Measurements from ENCODE around the gene VARS1. TPM values are rescaled to one million over a fixed set of nuclear protein-coding genes. Genes with fewer than 3 reads are reported as not detected.

The VARS1 gene
- total RNA-seq, 1 experiment from 2014 or later = 89.8 TPM

GRCh38 chr6:31750411-31751022, 45.0 kb downstream of the VARS1 start:
- ChIA-PET POLR2A (ENCODE audit: unreplicated experiment) (no interaction called here), CTCF (no interaction called here)
- Histone ChIP-seq H3K36me3 (ENCODE audit: low read depth, low read length) (peaks cover 5% of the 10 kb centered on the region; the same call in 1 of the 2 replicates), H3K27ac (ENCODE audit: low read length) (no peak overlapping the region), H3K27me3 (ENCODE audit: low read length) (no peaks in the 10 kb centered on the region), H3K4me3 (ENCODE audit: low read length) (no peak overlapping the region), H3K4me2 (ENCODE audit: low read length) (no peak overlapping the region), H3F3A (ENCODE audit: low read length, unreplicated experiment) (peaks cover 6% of the 10 kb centered on the region), H4K20me1 (ENCODE audit: low read length) (no peaks in the 10 kb centered on the region), H3K4me1 (ENCODE audit: insufficient read depth, low read length) (peaks cover 24% of the 10 kb centered on the region), H3K79me2 (ENCODE audit: low read length) (no peaks in the 10 kb centered on the region), H3K9ac (ENCODE audit: low read length) (no peak overlapping the region), H3K9me3 (ENCODE audit: low read length) (no peaks in the 10 kb centered on the region), H3K9me2 (replicated peaks; ENCODE audit: low read length) (no peaks in the 10 kb centered on the region), H2AFZ (ENCODE audit: low read length) (no peak overlapping the region)
- intact Hi-C loops (cut with micrococcal nuclease) = no loop called here
- no peak for TF ChIP-seq CTCF (conservative IDR thresholded peaks at IDR 0.05; ENCODE audit: low read depth, low read length)
- TF ChIP-seq EZH2phosphoT487 (IDR thresholded peaks at IDR 0.05; ENCODE audit: borderline replicate concordance, low read length) = no peak
- TF ChIP-seq EZH2 (IDR thresholded peaks at IDR 0.05; ENCODE audit: low read length, unreplicated experiment) = no peak
- no TSS peak for BruUV-seq (replicated peaks)
- DNase-seq = no peak
- ATAC-seq = no peak

- Histone ChIP-seq H3K79me2 (ENCODE audit: low read length) (no peaks in the 10 kb centered on the region), H3K9ac (ENCODE audit: low read length) (no peak overlapping the region), H3K27me3 (ENCODE audit: low read length) (no peaks in the 10 kb centered on the region), H3K9me3 (ENCODE audit: low read length) (no peaks in the 10 kb centered on the region), H3K36me3 (ENCODE audit: low read depth, low read length) (peaks cover 5% of the 10 kb centered on the region; the same call in 1 of the 2 replicates), H3K4me2 (ENCODE audit: low read length) (no peak overlapping the region), H3K9me2 (replicated peaks; ENCODE audit: low read length) (no peaks in the 10 kb centered on the region), H3K4me3 (ENCODE audit: low read length) (no peak overlapping the region), H3F3A (ENCODE audit: low read length, unreplicated experiment) (peaks cover 6% of the 10 kb centered on the region), H3K27ac (ENCODE audit: low read length) (no peak overlapping the region), H2AFZ (ENCODE audit: low read length) (no peak overlapping the region), H4K20me1 (ENCODE audit: low read length) (no peaks in the 10 kb centered on the region), H3K4me1 (ENCODE audit: insufficient read depth, low read length) (peaks cover 24% of the 10 kb centered on the region)
- TF ChIP-seq EZH2 (IDR thresholded peaks at IDR 0.05; ENCODE audit: low read length, unreplicated experiment) (no peak), EZH2phosphoT487 (IDR thresholded peaks at IDR 0.05; ENCODE audit: borderline replicate concordance, low read length) (no peak), CTCF (conservative IDR thresholded peaks at IDR 0.05; ENCODE audit: low read depth, low read length) (no peak)
- DNase-seq = no peak
- CTCF ChIA-PET = no interaction called here
- no peak for ATAC-seq
- BruUV-seq (replicated peaks) = no TSS peak
- intact Hi-C loops (cut with micrococcal nuclease) = no loop called here
- POLR2A ChIA-PET (ENCODE audit: unreplicated experiment) = no interaction called here
Observed at GRCh38 chr6:31749301-31750036, 46.1 kb downstream of the VARS1 start.

Other genes with a start within 250 kb of the VARS1 start
- 1.1 and 1.2 TPM in 2 replicates for gene ATP6V1G2, start 249.1 kb downstream of the VARS1 start, total RNA-seq (2014; rRNA removed)
- 38.2 and 46.9 TPM in 2 replicates for gene NFKBIL1, start 248.1 kb downstream of the VARS1 start, total RNA-seq (2014; rRNA removed)
- not detected in 2 replicates for gene LTA, start 223.5 kb downstream of the VARS1 start, total RNA-seq (2014; rRNA removed)
- not detected in 2 replicates for gene TNF, start 220.2 kb downstream of the VARS1 start, total RNA-seq (2014; rRNA removed)
- 1.5 TPM in 1 of 2 replicates, not detected in the other for gene LTB, start 213.3 kb downstream of the VARS1 start, total RNA-seq (2014; rRNA removed)
- gene LST1, start 209.5 kb downstream of the VARS1 start, total RNA-seq (2014; rRNA removed) = not detected in 2 replicates
- gene NCR3, start 202.7 kb downstream of the VARS1 start, total RNA-seq (2014; rRNA removed) = 0.26 TPM in 1 of 2 replicates, not detected in the other
- not detected in 2 replicates for gene AIF1, start 180.5 kb downstream of the VARS1 start, total RNA-seq (2014; rRNA removed)
- gene PRRC2A, start 175.0 kb downstream of the VARS1 start, total RNA-seq (2014; rRNA removed) = 123 and 169 TPM in 2 replicates
- gene BAG6, start 143.1 kb downstream of the VARS1 start, total RNA-seq (2014; rRNA removed) = 320 and 365 TPM in 2 replicates
- 1.6 and 2.2 TPM in 2 replicates for gene APOM, start 139.9 kb downstream of the VARS1 start, total RNA-seq (2014; rRNA removed)
- gene C6orf47, start 135.0 kb downstream of the VARS1 start, total RNA-seq (2014; rRNA removed) = 26.3 and 33.2 TPM in 2 replicates
- 11.8 and 14.9 TPM in 2 replicates for gene GPANK1, start 130.8 kb downstream of the VARS1 start, total RNA-seq (2014; rRNA removed)
- gene CSNK2B, start 129.7 kb downstream of the VARS1 start, total RNA-seq (2014; rRNA removed) = 227 and 267 TPM in 2 replicates
- gene LY6G5B, start 125.8 kb downstream of the VARS1 start, total RNA-seq (2014; rRNA removed) = 5.0 and 5.3 TPM in 2 replicates
- gene LY6G5C, start 114.7 kb downstream of the VARS1 start, total RNA-seq (2014; rRNA removed) = 1.6 and 1.8 TPM in 2 replicates
- 52.0 and 54.0 TPM in 2 replicates for gene ABHD16A, start 92.4 kb downstream of the VARS1 start, total RNA-seq (2014; rRNA removed)
- not detected in 2 replicates for gene LY6G6F, start 88.9 kb downstream of the VARS1 start, total RNA-seq (2014; rRNA removed)
- not detected in 2 replicates for gene LY6G6D, start 80.4 kb downstream of the VARS1 start, total RNA-seq (2014; rRNA removed)
- gene LY6G6C, start 74.0 kb downstream of the VARS1 start, total RNA-seq (2014; rRNA removed) = 0.22 TPM in 1 of 2 replicates, not detected in the other
- not detected in 2 replicates for gene MPIG6B, start 72.4 kb downstream of the VARS1 start, total RNA-seq (2014; rRNA removed)
- gene DDAH2, start 66.5 kb downstream of the VARS1 start, total RNA-seq (2014; rRNA removed) = 65.5 and 71.6 TPM in 2 replicates
- 708 and 743 TPM in 2 replicates for gene CLIC1, start 59.2 kb downstream of the VARS1 start, total RNA-seq (2014; rRNA removed)
- 22.7 and 23.0 TPM in 2 replicates for gene MSH5, start 55.7 kb downstream of the VARS1 start, total RNA-seq (2014; rRNA removed)
- gene SAPCD1, start 33.1 kb downstream of the VARS1 start, total RNA-seq (2014; rRNA removed) = 4.2 and 6.0 TPM in 2 replicates
- gene VWA7, start 18.4 kb downstream of the VARS1 start, total RNA-seq (2014; rRNA removed) = 0.98 and 1.9 TPM in 2 replicates
- gene LSM2, start 11.2 kb upstream of the VARS1 start, total RNA-seq (2014; rRNA removed) = 93.7 and 143 TPM in 2 replicates
- gene HSPA1L, start 19.5 kb upstream of the VARS1 start, total RNA-seq (2014; rRNA removed) = 0.26 and 0.69 TPM in 2 replicates
- gene HSPA1A, start 19.8 kb upstream of the VARS1 start, total RNA-seq (2014; rRNA removed) = 269 and 324 TPM in 2 replicates
- 265 and 331 TPM in 2 replicates for gene HSPA1B, start 32.0 kb upstream of the VARS1 start, total RNA-seq (2014; rRNA removed)
- gene NEU1, start 67.1 kb upstream of the VARS1 start, total RNA-seq (2014; rRNA removed) = 31.7 and 33.1 TPM in 2 replicates
- gene SLC44A4, start 83.2 kb upstream of the VARS1 start, total RNA-seq (2014; rRNA removed) = 3.5 and 4.9 TPM in 2 replicates
- gene EHMT2, start 101.9 kb upstream of the VARS1 start, total RNA-seq (2014; rRNA removed) = 74.5 and 80.8 TPM in 2 replicates
- 5.4 and 8.6 TPM in 2 replicates for gene ZBTB12, start 106.3 kb upstream of the VARS1 start, total RNA-seq (2014; rRNA removed)
- 1.1 TPM in 1 of 2 replicates, not detected in the other for gene C2, start 132.0 kb upstream of the VARS1 start, total RNA-seq (2014; rRNA removed)
- 0.86 TPM in 1 of 2 replicates, not detected in the other for gene CFB, start 150.3 kb upstream of the VARS1 start, total RNA-seq (2014; rRNA removed)
- gene NELFE, start 163.2 kb upstream of the VARS1 start, total RNA-seq (2014; rRNA removed) = 132 and 142 TPM in 2 replicates
- gene SKIC2, start 163.4 kb upstream of the VARS1 start, total RNA-seq (2014; rRNA removed) = 81.9 and 95.0 TPM in 2 replicates
- gene DXO, start 176.4 kb upstream of the VARS1 start, total RNA-seq (2014; rRNA removed) = 27.1 and 32.4 TPM in 2 replicates
- gene C4A, start 186.3 kb upstream of the VARS1 start, total RNA-seq (2014; rRNA removed) = 2.2 and 3.6 TPM in 2 replicates
- gene C4B, start 219.0 kb upstream of the VARS1 start, total RNA-seq (2014; rRNA removed) = 0.52 and 2.6 TPM in 2 replicates
- gene CYP21A2, start 242.7 kb upstream of the VARS1 start, total RNA-seq (2014; rRNA removed) = not detected in 2 replicates

All from PC-3 (cell line).